Breast epithelium (tissue), 3 donors: ENCODE data around the gene ERGIC2.

ENCODE experiments used
- CTCF ChIP-seq, 3 donors: fragments of 450-650 bp; IDR thresholded peaks; one replicate each; pipeline ENCODE4 v1.5.1; 2016 to 2017; ENCODE audit warnings: antibody characterized with exemption in 3 of 3, mild to moderate bottlenecking in 3 of 3, moderate library complexity in 3 of 3
- POLR2A ChIP-seq: fragments of 450-650 bp; IDR thresholded peaks from one replicate; pipeline ENCODE4 v1.6.1; 2016; ENCODE audit warnings: antibody characterized with exemption, mild to moderate bottlenecking, moderate library complexity
- POLR2AphosphoS5 ChIP-seq, 3 donors: sonication (generic); formaldehyde crosslinking; IDR thresholded peaks; one replicate each; pipeline ENCODE4 v1.6.1; 2017; ENCODE audit warnings: antibody characterized with exemption in 3 of 3

- TF ChIP-seq POLR2A (no peak), CTCF (IDR thresholded peaks at IDR 0.05) (no peak), POLR2AphosphoS5 (IDR thresholded peaks at IDR 0.05) (no peak)
These were observed 15.8 kb upstream of the ERGIC2 start for GRCh38 chr12:29396774-29397173.
